HG02885 (cell line): ENCODE data around the gene ICAM3.
A peak's percentile ranks its signal among the peaks of the same experiment; 100 is the strongest.

Experiments used
- ATAC-seq: cut with Tn5 transposase; IDR thresholded peaks from one replicate; pipeline ENCODE4 v1.9.1; 2021; ENCODE audit warnings: mild to moderate bottlenecking; ENCODE audit not compliant: unreplicated experiment, poor library complexity

Gene ICAM3

DNA sequence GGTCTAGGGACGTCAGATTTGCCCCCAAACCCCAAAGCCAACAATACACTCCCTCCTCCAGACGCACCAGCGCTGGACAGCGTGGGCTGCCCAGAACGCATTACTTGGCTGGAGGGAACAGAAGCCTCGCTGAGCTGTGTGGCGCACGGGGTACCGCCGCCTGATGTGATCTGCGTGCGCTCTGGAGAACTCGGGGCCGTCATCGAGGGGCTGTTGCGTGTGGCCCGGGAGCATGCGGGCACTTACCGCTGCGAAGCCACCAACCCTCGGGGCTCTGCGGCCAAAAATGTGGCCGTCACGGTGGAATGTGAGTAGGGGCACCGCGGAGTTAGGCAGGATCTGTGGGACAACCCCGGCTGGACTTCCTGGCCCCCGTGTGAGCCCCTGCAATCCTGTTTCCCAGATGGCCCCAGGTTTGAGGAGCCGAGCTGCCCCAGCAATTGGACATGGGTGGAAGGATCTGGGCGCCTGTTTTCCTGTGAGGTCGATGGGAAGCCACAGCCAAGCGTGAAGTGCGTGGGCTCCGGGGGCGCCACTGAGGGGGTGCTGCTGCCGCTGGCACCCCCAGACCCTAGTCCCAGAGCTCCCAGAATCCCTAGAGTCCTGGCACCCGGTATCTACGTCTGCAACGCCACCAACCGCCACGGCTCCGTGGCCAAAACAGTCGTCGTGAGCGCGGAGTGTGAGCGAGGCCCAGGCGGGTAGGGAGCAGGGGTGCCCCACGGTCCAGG, 45.6 kb downstream of the ICAM3 start:
- no peak for ATAC-seq

DNA sequence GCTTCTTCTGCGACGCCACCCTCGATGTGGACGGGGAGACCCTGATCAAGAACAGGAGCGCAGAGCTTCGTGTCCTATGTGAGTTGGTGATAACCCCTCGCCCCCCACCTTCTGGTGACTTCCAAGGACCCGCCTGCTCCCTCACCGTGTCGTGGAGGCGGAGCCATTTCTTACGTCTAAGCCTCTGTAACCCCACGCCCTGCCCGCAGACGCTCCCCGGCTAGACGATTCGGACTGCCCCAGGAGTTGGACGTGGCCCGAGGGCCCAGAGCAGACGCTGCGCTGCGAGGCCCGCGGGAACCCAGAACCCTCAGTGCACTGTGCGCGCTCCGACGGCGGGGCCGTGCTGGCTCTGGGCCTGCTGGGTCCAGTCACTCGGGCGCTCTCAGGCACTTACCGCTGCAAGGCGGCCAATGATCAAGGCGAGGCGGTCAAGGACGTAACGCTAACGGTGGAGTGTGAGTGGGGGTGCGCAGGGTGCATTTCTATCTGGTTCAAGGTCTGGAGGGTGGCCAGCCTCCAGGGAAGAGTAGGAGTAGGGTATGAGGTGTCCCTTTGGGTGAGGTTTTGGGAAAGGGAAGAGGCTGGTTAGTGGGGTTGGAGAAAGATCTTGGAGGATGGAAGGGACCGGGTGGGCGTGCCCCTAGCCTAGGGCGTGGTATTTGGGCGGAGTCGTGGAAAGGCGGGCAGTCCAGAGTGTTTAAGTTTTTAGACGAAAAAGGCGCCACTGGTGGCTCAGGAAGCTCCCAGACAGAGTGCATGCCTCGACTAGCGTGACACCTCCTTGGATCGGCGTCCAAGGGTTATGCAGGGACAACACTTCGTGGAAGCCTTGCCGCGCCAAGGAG, 46.4 kb downstream of the ICAM3 start:
- ATAC-seq: no peak

DNA sequence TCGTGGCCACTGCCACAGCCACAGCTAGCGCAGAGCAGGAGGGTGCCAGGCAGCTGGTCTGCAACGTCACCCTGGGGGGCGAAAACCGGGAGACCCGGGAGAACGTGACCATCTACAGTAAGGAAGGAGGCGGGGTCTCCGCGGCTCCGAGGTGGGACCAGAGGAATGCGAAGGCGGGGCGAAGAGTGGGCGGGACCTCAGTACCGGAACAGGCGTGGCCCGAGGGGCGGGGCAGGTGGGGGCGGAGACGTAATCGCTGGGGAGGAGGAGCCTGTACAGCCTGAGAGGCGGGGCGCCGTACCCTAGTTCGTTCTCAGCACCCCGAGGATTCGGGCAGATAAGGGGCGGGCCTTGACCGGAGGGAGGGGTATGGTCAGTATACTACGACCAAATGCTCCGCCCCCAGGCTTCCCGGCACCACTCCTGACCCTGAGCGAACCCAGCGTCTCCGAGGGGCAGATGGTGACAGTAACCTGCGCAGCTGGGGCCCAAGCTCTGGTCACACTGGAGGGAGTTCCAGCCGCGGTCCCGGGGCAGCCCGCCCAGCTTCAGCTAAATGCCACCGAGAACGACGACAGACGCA, 47.1 kb downstream of the ICAM3 start:
- peak; percentile 65 for ATAC-seq

DNA sequence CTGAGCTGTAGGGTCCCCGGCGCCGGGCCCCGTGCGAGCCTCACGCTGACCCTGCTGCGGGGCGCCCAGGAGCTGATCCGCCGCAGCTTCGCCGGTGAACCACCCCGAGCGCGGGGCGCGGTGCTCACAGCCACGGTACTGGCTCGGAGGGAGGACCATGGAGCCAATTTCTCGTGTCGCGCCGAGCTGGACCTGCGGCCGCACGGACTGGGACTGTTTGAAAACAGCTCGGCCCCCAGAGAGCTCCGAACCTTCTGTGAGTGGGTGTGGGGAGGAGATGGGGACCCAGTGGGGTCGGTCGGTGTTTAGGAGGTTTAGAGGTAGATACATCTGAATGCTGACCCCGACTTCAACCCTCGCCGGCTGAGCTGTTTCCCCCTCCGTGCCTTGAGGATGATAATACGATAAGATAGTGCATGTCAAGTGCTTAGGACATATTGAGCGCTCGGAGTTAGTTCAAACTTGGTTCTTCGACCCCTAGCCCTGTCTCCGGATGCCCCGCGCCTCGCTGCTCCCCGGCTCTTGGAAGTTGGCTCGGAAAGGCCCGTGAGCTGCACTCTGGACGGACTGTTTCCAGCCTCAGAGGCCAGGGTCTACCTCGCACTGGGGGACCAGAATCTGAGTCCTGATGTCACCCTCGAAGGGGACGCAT, 47.7 kb downstream of the ICAM3 start:
- no peak for ATAC-seq

DNA sequence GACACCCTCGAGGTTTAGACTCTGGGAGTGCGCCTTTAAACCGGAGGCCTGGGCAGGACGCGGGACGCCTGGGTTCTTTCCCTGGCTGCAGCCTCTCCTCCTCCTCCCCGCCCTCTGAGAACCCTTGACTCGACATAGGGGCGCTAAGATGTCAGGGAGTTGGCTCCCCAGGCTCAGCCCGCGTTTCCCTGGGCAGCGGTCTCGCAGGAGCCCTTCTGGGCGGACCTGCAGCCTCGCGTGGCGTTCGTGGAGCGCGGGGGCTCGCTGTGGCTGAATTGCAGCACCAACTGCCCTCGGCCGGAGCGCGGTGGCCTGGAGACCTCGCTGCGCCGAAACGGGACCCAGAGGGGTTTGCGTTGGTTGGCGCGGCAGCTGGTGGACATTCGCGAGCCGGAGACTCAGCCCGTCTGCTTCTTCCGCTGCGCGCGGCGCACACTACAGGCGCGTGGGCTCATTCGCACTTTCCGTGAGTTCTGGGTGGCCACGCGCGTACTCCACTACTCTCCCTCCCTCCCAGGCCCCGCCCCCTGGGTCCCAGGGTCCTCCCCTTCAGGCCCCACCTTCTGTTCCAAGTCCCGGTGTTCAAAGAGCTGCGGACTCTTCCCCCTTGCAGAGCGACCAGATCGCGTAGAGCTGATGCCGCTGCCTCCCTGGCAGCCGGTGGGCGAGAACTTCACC, 48.4 kb downstream of the ICAM3 start:
- no peak for ATAC-seq

DNA sequence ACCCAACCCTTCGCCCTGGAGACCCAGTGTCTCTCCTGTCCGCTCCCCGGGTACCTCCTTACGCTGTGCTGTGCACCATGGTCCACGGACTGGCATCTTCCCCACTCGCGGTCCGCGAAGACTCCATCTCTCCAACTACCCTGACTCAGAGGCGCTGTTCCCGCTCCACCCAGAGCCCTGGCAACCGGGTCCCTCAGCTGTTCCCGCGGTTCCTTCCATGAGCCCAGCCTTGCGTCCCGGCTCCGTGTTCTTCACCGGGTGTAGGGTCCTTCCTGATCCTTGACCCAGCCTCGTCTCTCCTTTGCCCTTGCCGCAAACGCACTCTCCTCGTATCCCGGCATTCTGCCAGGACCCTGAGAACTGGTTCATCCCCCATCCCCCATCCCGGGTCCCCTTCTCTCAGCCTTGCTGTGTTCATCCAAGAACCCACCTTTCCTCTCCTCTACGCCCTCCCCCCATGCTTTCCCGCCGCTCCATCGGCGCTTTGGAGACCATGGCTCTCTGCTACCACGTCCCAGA, 49.0 kb downstream of the ICAM3 start:
- no peak for ATAC-seq

DNA sequence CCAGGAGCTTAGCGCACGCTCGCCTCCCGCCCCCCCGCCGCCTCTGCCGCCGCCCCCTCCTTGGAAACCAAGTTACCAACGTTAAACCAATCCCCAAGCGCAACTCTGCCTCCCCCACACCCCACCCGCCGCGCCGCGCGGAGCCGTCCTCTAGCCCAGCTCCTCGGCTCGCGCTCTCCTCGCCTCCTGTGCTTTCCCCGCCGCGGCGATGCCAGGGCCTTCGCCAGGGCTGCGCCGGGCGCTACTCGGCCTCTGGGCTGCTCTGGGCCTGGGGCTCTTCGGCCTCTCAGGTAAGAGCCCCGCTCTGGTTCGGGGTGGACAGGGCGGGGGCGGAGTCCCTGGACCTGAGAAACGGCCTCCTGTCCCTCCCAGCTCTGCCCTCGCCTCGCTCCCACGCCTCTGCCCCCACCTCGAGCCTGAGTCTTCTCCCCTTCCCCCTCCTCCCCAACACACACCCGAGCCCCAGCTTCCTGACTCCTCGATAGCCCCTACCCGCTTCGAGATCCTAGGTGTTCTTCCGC, 49.5 kb downstream of the ICAM3 start, which contains the start of gene ICAM5:
Gene ICAM5, plus strand, starts transcription at position 117 of the 521 bp plus-strand sequence. Its CDS starts 92 bp downstream, at position 209.
- ATAC-seq: no peak

DNA sequence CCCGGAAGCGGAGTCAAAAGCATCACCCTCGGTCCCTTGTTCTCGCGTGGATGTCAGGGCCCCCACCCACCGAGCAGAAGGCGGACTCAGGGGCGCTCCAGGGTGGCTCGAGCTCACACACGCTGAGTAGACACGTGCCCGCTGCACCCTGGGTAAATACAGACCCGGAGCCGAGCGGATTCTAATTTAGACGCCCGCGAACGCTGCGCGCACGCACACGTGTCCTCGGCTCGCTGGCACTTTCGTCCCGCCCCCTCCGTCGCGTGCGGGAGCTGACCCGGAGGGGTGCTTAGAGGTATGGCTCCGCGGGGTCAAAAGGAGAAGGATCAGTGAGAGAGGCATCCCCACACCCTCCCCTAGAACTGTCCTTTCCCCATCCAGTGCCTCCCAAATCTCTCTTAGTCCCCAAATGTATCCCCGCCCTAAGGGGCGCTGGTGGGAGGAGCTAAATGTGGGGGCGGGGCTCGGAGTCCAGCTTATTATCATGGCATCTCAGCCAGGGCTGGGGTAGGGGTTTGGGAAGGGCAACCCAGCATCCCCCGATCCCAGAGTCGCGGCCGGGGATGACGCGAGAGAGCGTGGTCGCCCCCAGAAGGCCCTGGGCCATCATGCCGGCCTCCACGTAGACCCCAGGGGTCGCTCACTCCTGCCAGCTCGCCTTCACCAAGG, 50.1 kb downstream of the ICAM3 start:
- ATAC-seq: no peak

DNA sequence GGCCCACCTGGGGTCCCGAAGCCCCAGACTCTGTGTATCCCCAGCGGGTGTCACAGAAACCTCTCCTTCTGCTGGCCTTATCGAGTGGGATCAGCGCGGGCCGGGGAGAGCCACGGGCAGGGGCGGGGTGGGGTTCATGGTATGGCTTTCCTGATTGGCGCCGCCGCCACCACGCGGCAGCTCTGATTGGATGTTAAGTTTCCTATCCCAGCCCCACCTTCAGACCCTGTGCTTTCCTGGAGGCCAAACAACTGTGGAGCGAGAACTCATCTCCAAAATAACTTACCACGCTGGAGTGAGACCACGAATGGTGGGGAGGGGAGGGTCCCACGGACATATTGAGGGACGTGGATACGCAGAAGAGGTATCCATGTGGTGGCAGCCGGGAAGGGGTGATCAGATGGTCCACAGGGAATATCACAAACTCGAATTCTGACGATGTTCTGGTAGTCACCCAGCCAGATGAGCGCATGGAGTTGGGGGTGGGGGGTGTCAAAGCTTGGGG, 50.7 kb downstream of the ICAM3 start:
- no peak for ATAC-seq

DNA sequence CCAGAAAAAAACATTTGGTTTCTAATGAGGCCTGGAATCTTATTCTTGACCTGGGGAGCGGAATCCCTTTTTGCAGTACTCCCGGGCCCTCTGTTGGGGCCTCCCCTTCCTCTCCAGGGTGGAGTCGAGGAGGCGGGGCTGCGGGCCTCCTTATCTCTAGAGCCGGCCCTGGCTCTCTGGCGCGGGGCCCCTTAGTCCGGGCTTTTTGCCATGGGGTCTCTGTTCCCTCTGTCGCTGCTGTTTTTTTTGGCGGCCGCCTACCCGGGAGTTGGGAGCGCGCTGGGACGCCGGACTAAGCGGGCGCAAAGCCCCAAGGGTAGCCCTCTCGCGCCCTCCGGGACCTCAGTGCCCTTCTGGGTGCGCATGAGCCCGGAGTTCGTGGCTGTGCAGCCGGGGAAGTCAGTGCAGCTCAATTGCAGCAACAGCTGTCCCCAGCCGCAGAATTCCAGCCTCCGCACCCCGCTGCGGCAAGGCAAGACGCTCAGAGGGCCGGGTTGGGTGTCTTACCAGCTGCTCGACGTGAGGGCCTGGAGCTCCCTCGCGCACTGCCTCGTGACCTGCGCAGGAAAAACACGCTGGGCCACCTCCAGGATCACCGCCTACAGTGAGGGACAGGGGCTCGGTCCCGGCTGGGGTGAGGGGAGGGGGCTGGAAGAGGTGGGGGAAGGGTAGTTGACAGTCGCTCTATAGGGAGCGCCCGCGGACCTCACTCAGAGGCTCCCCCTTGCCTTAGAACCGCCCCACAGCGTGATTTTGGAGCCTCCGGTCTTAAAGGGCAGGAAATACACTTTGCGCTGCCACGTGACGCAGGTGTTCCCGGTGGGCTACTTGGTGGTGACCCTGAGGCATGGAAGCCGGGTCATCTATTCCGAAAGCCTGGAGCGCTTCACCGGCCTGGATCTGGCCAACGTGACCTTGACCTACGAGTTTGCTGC, 52.4 kb downstream of the ICAM3 start, which contains the start of gene ICAM4:
Gene ICAM4, plus strand, starts transcription at position 153 of the 935 bp plus-strand sequence. Its CDS starts 58 bp downstream, at position 211.
- no peak for ATAC-seq

DNA sequence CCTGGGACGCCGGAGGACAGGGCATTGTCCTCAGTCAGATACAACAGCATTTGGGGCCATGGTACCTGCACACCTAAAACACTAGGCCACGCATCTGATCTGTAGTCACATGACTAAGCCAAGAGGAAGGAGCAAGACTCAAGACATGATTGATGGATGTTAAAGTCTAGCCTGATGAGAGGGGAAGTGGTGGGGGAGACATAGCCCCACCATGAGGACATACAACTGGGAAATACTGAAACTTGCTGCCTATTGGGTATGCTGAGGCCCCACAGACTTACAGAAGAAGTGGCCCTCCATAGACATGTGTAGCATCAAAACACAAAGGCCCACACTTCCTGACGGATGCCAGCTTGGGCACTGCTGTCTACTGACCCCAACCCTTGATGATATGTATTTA, 54.0 kb downstream of the ICAM3 start:
- ATAC-seq: no peak

DNA sequence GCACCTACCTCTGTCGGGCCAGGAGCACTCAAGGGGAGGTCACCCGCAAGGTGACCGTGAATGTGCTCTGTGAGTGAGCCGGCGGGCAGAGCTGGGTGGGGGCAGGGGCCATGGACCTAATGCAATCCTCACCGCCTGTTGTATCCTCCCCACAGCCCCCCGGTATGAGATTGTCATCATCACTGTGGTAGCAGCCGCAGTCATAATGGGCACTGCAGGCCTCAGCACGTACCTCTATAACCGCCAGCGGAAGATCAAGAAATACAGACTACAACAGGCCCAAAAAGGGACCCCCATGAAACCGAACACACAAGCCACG, 54.5 kb downstream of the ICAM3 start:
- no peak for ATAC-seq

DNA sequence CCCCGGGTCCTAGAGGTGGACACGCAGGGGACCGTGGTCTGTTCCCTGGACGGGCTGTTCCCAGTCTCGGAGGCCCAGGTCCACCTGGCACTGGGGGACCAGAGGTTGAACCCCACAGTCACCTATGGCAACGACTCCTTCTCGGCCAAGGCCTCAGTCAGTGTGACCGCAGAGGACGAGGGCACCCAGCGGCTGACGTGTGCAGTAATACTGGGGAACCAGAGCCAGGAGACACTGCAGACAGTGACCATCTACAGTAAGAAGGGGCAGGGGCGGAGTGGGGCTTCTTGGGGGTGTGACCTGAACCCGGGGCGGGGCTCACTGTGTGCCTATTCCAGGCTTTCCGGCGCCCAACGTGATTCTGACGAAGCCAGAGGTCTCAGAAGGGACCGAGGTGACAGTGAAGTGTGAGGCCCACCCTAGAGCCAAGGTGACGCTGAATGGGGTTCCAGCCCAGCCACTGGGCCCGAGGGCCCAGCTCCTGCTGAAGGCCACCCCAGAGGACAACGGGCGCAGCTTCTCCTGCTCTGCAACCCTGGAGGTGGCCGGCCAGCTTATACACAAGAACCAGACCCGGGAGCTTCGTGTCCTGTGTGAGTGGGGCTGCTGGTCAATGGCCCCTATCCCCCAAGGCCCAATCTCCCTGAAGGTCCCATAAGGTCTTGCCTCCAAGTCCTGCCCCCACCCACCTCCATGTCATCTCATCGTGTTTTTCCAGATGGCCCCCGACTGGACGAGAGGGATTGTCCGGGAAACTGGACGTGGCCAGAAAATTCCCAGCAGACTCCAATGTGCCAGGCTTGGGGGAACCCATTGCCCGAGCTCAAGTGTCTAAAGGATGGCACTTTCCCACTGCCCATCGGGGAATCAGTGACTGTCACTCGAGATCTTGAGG, 55.1 kb downstream of the ICAM3 start:
- ATAC-seq: no peak
